H9 (cell line): Measurements from ENCODE around the gene TBCB. TPM values are rescaled to one million over a fixed set of nuclear protein-coding genes. Genes with fewer than 3 reads are reported as not detected.

Experiments
- DNase-seq: peaks from one replicate; pipeline ENCODE4 v3.0.0-alpha.2; 2017
- H2AFZ ChIP-seq: one replicate; pipeline ENCODE4 v1.6.1; 2013; ENCODE audit warnings: mild to moderate bottlenecking, low read length, control low read depth, moderate library complexity
- H2AK5ac ChIP-seq: 2 replicates; pipeline ENCODE4 v1.6.1; 2013; ENCODE audit warnings: low read length, control low read depth, mixed read lengths; ENCODE audit not compliant: insufficient read length
- H2BK120ac ChIP-seq: one replicate; pipeline ENCODE4 v1.6.1; 2013; ENCODE audit warnings: low read depth, mild to moderate bottlenecking, low read length, control low read depth, inconsistent platforms; ENCODE audit not compliant: poor library complexity, severe bottlenecking
- H2BK12ac ChIP-seq: 2 replicates; pipeline ENCODE4 v1.6.1; 2013; ENCODE audit warnings: low read length, control low read depth, mixed read lengths, low read depth; ENCODE audit not compliant: insufficient read length
- H2BK15ac ChIP-seq: 2 replicates; pipeline ENCODE4 v1.6.1; 2013; ENCODE audit warnings: low read depth, low read length, control low read depth
- H2BK20ac ChIP-seq: one replicate; pipeline ENCODE4 v1.6.1; 2013; ENCODE audit warnings: low read depth, mild to moderate bottlenecking, low read length, control low read depth, inconsistent platforms; ENCODE audit not compliant: poor library complexity, severe bottlenecking
- H2BK5ac ChIP-seq: 2 replicates; pipeline ENCODE4 v1.6.1; 2013; ENCODE audit warnings: low read length, control low read depth, mixed read lengths; ENCODE audit not compliant: insufficient read length
- H3K14ac ChIP-seq: 2 replicates; pipeline ENCODE4 v1.6.1; 2013; ENCODE audit warnings: low read length, control low read depth; ENCODE audit not compliant: insufficient read depth
- H3K18ac ChIP-seq: 2 replicates; pipeline ENCODE4 v1.6.1; 2013; ENCODE audit warnings: low read depth, mild to moderate bottlenecking, mixed read lengths, low read length, control low read depth; ENCODE audit not compliant: insufficient read length
- H3K23ac ChIP-seq: 2 replicates; pipeline ENCODE4 v1.6.1; 2013; ENCODE audit warnings: low read length, control low read depth, mixed read lengths, low read depth; ENCODE audit not compliant: insufficient read length
- H3K23me2 ChIP-seq: 2 replicates; pipeline ENCODE4 v1.6.1; 2013; ENCODE audit warnings: low read depth, mild to moderate bottlenecking, mixed read lengths, low read length, control low read depth; ENCODE audit not compliant: insufficient read length, poor library complexity, severe bottlenecking
- H3K27ac ChIP-seq: 2 replicates; pipeline ENCODE4 v1.5.1; 2013; ENCODE audit warnings: low read length, control low read depth, mixed read lengths, low read depth; ENCODE audit not compliant: insufficient read length
- H3K27me3 ChIP-seq: 2 replicates; pipeline ENCODE4 v1.6.1; 2013; ENCODE audit warnings: low read length, control low read depth, inconsistent platforms; ENCODE audit not compliant: insufficient read depth
- H3K4ac ChIP-seq: 2 replicates; pipeline ENCODE4 v1.6.1; 2013; ENCODE audit warnings: low read depth, mild to moderate bottlenecking, control low read depth, inconsistent platforms, low read length, moderate library complexity
- H3K4me1 ChIP-seq: 2 replicates; pipeline ENCODE4 v1.6.1; 2013; ENCODE audit warnings: low read length, control low read depth, inconsistent platforms; ENCODE audit not compliant: insufficient read depth
- H3K4me2 ChIP-seq: 2 replicates; pipeline ENCODE4 v1.6.1; 2013; ENCODE audit warnings: low read length, control low read depth, mixed read lengths; ENCODE audit not compliant: insufficient read length, insufficient read depth
- H3K56ac ChIP-seq: 2 replicates; pipeline ENCODE4 v1.6.1; 2013; ENCODE audit warnings: low read depth, mild to moderate bottlenecking, mixed read lengths, low read length, control low read depth; ENCODE audit not compliant: insufficient read length
- H3K79me1 ChIP-seq: 2 replicates; pipeline ENCODE4 v1.6.1; 2013; ENCODE audit warnings: low read depth, mild to moderate bottlenecking, moderate library complexity, low read length, control low read depth, inconsistent platforms; ENCODE audit not compliant: insufficient read depth, poor library complexity, severe bottlenecking
- H3K79me2 ChIP-seq: 2 replicates; pipeline ENCODE4 v1.6.1; 2013; ENCODE audit warnings: low read length, control low read depth, inconsistent platforms; ENCODE audit not compliant: insufficient read depth
- H3K9ac ChIP-seq: 2 replicates; pipeline ENCODE4 v1.6.1; 2013; ENCODE audit warnings: low read length, control low read depth, mixed read lengths; ENCODE audit not compliant: insufficient read length; ENCODE audit errors: extremely low read depth
- H3K9me3 ChIP-seq: one replicate; pipeline ENCODE4 v1.6.1; 2013; ENCODE audit warnings: low read depth, low read length, inconsistent platforms; ENCODE audit not compliant: control insufficient read depth
- H3T11ph ChIP-seq: one replicate; pipeline ENCODE4 v1.6.1; 2013; ENCODE audit warnings: mild to moderate bottlenecking, low read length, control low read depth, inconsistent platforms
- H4K20me1 ChIP-seq: one replicate; pipeline ENCODE4 v1.6.1; 2013; ENCODE audit not compliant: control insufficient read depth, insufficient read length, insufficient read depth
- H4K5ac ChIP-seq: 2 replicates; pipeline ENCODE4 v1.6.1; 2013; ENCODE audit warnings: low read depth, mild to moderate bottlenecking, mixed read lengths, low read length, control low read depth; ENCODE audit not compliant: insufficient read length
- H4K8ac ChIP-seq: replicated peaks from 2 replicates; pipeline ENCODE4 v1.6.1; 2013; ENCODE audit warnings: low read length, control low read depth, mixed read lengths, low read depth; ENCODE audit not compliant: insufficient read length
- H4K91ac ChIP-seq: 2 replicates; pipeline ENCODE4 v1.6.1; 2013; ENCODE audit warnings: low read depth, mild to moderate bottlenecking, moderate library complexity, mixed read lengths, low read length, control low read depth; ENCODE audit not compliant: insufficient read length
- H3K27ac Mint-ChIP-seq, 3 experiments: 2 replicates in 2 of 3; 3 replicates in 1 of 3; pipeline ENCODE4 v1.8.0; 2020 to 2021; ENCODE audit warnings: mixed read lengths in 3 of 3, mild to moderate bottlenecking in 1 of 3, moderate library complexity in 1 of 3
- H3K27me3 Mint-ChIP-seq: 2 replicates; pipeline ENCODE4 v1.8.0; 2021; ENCODE audit warnings: low read depth, mild to moderate bottlenecking, moderate library complexity, mixed read lengths
- H3K36me3 Mint-ChIP-seq, 3 experiments: 2 replicates in 2 of 3; 3 replicates in 1 of 3; pipeline ENCODE4 v1.8.0; 2020 to 2021; ENCODE audit warnings: low read depth in 3 of 3, mixed read lengths in 3 of 3; ENCODE audit not compliant: insufficient read depth in 1 of 3
- H3K4me1 Mint-ChIP-seq, 2 experiments: 2 replicates each; pipeline ENCODE4 v1.8.0; 2020; ENCODE audit warnings: mixed read lengths in 2 of 2
- H3K4me3 Mint-ChIP-seq, 2 experiments: 2 replicates in 1 of 2; 3 replicates in 1 of 2; pipeline ENCODE4 v1.8.0; 2020 to 2021; ENCODE audit warnings: mild to moderate bottlenecking in 2 of 2, mixed read lengths in 2 of 2, moderate library complexity in 1 of 2
- H3K9me3 Mint-ChIP-seq, 2 experiments: 2 replicates in 1 of 2; 3 replicates in 1 of 2; pipeline ENCODE4 v1.8.0; 2020; ENCODE audit warnings: mild to moderate bottlenecking in 2 of 2, mixed read lengths in 2 of 2, moderate library complexity in 1 of 2
- WGBS: extraction: QIAGEN DNeasy Blood & Tissue Kit; methylation state at CpG from one replicate; pipeline ENCODE4 v1.1.7; 2013; ENCODE audit warnings: missing lambda C conversion rate, low lambda C conversion rate, mixed read lengths; ENCODE audit not compliant: insufficient read length; ENCODE audit errors: extremely low coverage; 5-methylcytosine and 5-hydroxymethylcytosine counted together
- total RNA-seq: library from RNA; stranded (reverse); gene quantifications from 2 replicates; pipeline ENCODE4 v1.2.1, GENCODE V29; 2021
- TF ChIP-seq, protein P1 (sequence below): fragments of 200-600 bp; sonication (generic); conservative IDR thresholded peaks from 3 replicates; pipeline ENCODE4 v1.8.0; 2021; ENCODE audit warnings: antibody characterized with exemption, mild to moderate bottlenecking

Gene TBCB
- total RNA-seq, 1 experiment from 2014 or later = 216 TPM

DNA sequence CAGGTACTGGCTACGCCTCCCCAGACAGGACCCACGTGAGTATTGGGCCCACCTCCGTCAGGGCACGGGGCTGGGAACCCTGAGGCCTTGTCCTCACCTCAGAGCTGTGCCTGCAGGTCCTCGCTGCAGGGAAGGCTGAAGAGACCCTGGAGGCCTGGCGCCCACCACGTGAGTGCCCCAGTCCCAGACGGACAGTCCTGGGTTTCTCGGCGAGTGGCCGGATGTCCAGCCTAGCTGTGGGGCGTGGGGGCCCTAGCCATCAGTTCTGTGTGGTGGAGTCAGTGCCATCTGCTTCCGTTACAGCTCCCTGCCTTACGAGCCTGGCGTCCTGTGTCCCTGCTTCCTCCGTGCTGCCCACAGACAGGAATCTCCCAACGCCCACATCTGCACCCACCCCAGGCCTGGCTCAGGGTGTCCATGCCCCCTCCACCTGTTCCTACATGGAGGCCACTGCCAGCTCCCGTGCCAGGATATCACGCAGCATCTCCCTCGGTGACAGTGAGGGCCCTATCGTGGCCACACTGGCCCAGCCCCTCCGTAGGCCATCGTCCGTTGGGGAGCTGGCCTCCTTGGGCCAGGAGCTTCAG is 12.1 kb upstream of the TBCB start:
- H2BK20ac ChIP-seq = no peak overlapping the region
- H2AFZ ChIP-seq = no peak overlapping the region
- no peaks in the 10 kb centered on the region for H3K9me3 Mint-ChIP-seq
- no peaks in the 10 kb centered on the region; the same call in 1 of the 2 replicates for H3K27me3 Mint-ChIP-seq
- no peaks in the 10 kb centered on the region for H3K23me2 ChIP-seq
- no peaks in the 10 kb centered on the region for H3K4me1 ChIP-seq
- no peak overlapping the region for H2BK120ac ChIP-seq
- H2BK15ac ChIP-seq = no peak overlapping the region
- no peaks in the 10 kb centered on the region for H3K9me3 ChIP-seq
- H3K79me1 ChIP-seq = no peaks in the 10 kb centered on the region
- H3K27ac Mint-ChIP-seq = no peak overlapping the region
- H3K27me3 ChIP-seq = no peaks in the 10 kb centered on the region
- H3K79me2 ChIP-seq = no peaks in the 10 kb centered on the region
- H3K18ac ChIP-seq = no peak overlapping the region
- H3K36me3 Mint-ChIP-seq = peaks cover 26 to 74% (median 57%) of the 10 kb centered on the region in 3 experiments
- no peaks in the 10 kb centered on the region for H4K20me1 ChIP-seq
- no peak overlapping the region for H2AK5ac ChIP-seq
- no peak overlapping the region for H3K4me3 Mint-ChIP-seq
- no peak overlapping the region for H3K14ac ChIP-seq
- no peak overlapping the region for H3K9ac ChIP-seq
- H4K8ac ChIP-seq = no peak overlapping the region
- H3T11ph ChIP-seq = no peak overlapping the region
- no peak overlapping the region for H2BK5ac ChIP-seq
- no peak overlapping the region for H4K91ac ChIP-seq
- no peak overlapping the region for H3K56ac ChIP-seq
- no peak for DNase-seq
- H3K27ac ChIP-seq = no peak overlapping the region
- H3K4me2 ChIP-seq = no peak overlapping the region
- no peak overlapping the region for H3K4ac ChIP-seq
- no peak overlapping the region for H3K23ac ChIP-seq
- WGBS = no CpG with 5 or more reads among the region's 24 CpGs
- H4K5ac ChIP-seq = no peak overlapping the region
- TF ChIP-seq, protein P1, sequence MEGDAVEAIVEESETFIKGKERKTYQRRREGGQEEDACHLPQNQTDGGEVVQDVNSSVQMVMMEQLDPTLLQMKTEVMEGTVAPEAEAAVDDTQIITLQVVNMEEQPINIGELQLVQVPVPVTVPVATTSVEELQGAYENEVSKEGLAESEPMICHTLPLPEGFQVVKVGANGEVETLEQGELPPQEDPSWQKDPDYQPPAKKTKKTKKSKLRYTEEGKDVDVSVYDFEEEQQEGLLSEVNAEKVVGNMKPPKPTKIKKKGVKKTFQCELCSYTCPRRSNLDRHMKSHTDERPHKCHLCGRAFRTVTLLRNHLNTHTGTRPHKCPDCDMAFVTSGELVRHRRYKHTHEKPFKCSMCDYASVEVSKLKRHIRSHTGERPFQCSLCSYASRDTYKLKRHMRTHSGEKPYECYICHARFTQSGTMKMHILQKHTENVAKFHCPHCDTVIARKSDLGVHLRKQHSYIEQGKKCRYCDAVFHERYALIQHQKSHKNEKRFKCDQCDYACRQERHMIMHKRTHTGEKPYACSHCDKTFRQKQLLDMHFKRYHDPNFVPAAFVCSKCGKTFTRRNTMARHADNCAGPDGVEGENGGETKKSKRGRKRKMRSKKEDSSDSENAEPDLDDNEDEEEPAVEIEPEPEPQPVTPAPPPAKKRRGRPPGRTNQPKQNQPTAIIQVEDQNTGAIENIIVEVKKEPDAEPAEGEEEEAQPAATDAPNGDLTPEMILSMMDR = no peak
- no peak overlapping the region for H2BK12ac ChIP-seq
- H3K4me1 Mint-ChIP-seq = peaks cover 10% of the 10 kb centered on the region in 2 experiments
